Activated CD4-positive, alpha-beta T cell treated with anti-CD3 and anti-CD28 coated beads, Interleukin-2, amount 50 U/mL, for 48 hours (primary cell): ENCODE results near the gene ZNF333.
A peak's percentile ranks its signal among the peaks of the same experiment; 100 is the strongest.
"Not testable (repeated sequence)": the region's sequence is repeated elsewhere in the genome, so short reads cannot be mapped to it uniquely, and the experiment has no call there.

Experiments
- DNase-seq, 2 experiments: peaks; one replicate each; pipeline ENCODE4 v3.0.0-alpha.2; 2020

ZNF333 gene

DNA sequence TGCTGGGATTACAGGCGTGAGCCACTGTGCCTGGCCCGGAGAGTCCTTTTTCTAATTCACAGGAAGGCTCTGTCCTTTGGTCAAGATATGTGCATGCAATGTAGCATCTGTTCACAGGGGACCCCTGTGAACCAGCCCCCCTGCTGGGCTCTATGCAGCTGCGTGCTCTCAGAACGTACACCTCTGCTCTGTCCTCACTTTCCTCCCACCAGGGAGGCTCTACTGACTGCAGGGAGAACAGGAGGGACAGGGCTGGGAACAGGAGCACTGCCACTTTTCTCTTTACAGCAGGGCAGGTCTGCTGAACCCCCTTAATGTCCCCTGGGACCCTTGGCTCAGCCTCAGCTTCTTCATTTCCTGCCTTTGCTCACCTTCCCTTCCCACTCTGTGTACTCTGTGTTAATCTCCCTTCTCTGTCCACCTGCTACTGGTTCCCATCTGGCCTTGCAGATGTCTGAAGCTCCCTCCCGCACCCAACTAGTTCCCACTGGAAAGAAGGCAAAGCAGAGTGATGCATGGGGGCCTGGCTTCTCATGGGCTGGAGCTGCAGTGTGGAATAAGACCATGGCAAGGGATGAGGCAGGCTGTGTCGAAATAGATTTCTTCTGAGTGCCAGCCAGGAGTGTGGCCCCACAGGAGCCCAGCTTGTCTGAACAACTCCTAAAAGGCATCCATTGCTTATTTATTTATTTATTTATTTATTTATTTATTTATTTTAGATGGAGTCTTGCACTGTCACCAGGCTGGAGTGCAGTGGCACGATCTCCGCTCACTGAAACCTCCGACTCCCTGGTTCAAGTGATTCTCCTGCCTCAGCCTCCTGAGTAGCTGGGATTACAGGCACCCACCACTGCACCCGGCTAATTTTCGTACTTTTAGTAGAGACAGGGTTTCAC lies 81.3 kb downstream of the ZNF333 start:
- DNase-seq = no peak

DNA sequence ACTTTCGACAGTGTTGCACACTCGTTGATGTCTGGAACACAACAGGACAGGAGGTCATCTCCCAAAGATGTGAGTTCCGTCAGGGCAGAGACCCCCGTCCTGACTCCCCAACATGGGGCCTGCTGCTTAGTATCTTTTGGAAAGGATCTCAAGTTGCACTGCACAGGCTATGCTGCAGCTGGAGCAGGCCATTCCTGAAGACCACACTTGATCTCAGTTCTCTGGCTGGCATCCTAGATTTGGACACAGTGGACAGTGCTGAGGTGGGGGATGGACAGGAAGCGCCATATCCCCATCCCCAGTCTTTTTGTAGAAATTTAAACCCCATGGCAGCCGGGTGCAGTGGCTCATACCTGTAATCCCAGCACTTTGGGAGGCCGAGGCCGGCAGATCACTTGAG lies 82.6 kb downstream of the ZNF333 start:
- no peak for DNase-seq

DNA sequence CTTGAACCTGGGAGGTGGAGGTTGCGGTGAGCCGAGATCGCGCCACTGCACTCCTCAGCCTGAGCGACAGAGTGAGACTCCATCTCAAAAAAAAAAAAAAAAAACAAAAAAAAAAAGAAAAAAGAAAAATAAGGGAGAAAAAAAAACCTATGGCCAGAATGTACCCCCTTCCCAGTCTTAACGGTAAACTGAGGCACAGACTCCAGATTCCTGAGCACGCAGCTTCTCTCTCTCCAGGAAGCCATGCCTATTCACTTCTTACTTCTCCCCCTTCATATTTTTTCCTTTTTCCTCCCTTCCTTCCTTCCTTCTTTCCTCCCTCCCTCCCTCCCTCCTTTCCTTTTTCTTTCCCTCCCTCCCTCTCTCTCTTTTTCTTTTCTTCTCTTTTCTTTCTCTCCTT lies 83.1 kb downstream of the ZNF333 start:
- DNase-seq = no peak

DNA sequence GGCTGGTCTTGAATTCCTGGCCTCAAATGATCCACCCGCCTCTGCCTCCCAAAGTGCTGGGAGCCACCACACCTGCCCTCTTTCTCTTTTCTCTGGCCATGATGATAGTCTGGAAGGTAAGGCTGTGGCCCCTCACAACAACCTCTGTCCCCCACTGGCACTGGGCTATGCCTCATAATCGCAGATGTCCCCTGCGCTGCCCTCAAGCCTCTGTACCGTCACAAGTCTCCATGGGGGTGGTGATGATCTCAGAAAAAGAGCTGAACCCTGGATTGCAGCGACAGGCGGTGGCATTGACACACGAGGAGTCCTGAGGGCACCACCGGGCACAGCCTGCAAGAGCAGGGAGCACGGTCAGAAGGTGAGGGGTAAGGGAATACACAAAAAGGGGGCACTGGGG lies 83.9 kb downstream of the ZNF333 start:
- not testable (repeated sequence) for DNase-seq

DNA sequence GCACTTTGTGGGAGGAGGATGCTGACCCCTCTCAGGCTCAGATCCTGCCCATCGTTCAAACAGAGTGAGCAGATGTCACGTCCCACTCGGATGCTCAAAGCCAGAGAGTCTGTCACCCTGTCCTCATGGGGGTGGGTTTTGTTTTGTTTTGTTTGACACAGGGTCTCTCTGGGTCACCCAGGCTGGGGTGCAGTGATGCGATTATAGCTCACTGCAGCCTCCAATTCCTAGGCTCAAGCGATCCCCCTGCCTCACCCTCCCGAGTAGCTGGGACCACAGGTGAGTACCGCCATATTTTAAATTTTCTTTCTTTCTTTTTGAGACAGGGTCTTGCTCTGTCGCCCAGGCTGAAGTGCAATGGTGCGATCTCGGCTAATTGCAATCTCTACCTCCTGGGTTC lies 84.5 kb downstream of the ZNF333 start:
- no peak for DNase-seq

DNA sequence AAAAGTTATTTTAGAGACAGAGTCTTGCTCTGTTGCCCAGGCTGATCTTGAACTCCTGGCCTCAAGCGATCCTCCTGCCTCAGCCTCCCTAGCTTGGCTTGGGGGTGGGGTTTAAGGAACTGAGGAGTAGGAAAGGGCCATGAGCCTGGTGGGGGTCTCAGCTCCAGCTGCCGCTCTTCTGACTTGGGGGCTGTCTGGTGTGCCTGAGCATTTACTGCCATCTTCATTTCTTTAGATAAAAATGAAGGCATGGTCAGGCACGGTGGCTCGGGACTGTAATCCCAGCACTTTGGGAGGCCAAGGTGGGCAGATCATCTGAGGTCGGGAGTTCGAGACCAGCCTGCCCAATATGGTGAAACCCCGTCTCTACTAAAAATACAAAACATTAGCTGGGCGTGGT lies 85.5 kb downstream of the ZNF333 start:
- DNase-seq = not testable (repeated sequence)

DNA sequence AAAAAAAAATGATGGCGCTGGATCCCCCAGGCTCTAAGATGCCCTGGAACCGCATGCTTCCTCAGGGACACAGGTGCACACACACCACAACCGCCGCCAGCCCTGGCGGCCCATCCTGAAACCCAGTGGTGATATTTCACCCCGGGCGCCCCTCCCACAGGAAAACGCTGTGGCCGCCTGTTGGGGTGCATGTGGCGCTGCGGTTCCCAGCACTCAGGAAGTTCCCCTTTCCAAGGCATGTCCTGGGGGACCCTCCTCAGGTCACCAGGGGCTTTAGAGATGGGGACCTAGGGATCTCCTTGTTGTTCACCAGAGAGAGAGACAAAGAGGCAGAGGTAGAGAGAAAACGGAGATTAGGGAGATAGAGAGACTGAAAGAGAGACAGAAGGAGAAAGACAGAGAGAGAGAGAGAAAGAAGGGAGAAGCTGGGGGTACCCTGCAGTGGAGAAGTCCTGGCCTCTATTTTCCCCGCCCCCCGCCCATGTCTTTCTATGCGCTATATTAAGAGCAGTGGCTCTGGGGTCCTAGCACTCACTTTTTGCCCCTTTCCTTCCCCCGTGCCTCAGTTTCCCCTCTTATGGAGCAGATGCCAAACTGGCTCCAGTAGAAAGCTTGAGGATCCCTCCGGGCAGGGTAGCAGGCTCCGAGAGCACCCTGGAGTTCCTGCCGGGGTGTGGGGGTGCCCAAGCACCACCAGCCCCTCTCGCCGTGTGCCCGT lies 86.2 kb downstream of the ZNF333 start:
- peak; percentile 16 to 31 for DNase-seq

DNA sequence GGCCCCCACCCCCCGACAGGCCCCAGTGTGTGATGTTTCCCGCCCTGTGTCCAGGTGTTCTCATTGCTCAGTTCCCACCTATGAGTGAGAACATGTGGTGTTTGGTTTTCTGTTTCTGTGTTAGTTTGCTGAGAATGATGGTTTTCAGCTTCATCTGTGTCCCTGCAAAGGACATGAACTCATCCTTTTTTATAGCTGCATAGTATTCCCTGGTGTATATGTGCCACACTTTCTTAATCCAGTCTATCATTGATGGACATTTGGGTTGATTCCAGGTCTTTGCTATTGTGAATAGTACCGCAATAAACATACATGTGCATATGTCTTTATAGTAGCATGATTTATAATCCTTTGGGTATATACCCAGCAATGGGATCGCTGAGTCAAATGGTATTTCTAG lies 87.8 kb downstream of the ZNF333 start:
- DNase-seq = not testable (repeated sequence)

DNA sequence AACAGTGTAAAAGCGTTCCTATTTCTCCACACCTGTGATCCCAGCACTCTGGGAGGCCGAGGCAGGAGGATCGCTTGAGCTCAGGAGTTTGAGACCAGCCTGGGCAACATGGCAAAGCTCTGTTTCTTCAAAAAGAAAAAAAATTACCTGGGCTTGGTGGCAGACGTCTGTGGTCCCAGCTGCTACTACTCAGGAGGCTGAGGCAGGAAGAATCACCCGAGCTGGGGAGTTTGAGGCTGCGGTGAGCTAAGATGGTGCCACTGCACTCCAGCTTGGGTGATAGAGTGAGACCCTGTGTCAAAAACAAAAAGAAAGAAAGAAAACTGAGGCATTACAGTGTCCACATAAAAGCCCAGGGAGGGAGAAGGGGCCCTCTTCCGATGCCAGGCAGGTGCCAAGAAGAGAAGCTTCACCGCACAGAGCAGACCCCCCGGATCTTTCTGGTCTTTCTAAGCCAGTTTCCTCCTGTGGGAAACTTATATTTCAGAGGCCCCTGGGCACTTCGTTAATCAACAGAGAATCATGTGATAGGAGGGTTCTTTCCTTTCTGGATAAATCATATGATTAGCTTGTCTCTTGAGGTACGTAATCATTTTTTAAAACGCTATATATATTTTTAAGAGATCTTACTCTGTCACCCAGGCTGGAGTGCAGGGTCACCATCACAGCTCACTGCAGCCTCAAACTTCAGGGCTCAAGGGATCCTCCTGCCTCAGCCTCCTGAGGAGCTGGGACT lies 88.4 kb downstream of the ZNF333 start, which contains the start of gene ADGRE2:
TSS of gene ADGRE2 (minus strand) at position 451 of the 736 bp plus-strand sequence. CDS start 1,804 bp downstream, outside the sequence.
- not testable (repeated sequence) for DNase-seq

DNA sequence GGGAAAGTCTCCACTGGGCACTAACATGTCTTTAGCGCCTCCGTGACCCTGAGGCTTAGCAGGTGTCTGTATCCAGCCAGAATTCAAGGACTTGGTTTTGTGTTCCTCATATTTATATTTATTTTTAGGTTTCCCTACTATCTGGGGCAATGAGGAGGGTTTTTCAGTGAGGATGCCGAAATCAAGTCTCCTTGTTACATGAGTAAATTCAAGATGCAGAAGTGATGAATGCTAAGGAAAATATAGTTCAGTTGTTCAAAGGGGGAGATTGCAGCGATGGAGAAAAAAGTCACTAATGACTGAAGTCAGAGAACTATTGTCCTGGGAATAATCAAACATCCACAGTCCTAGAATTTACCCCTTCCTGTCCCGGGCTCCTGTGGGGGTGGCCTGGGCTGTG lies 89.3 kb downstream of the ZNF333 start:
- DNase-seq = no peak

DNA sequence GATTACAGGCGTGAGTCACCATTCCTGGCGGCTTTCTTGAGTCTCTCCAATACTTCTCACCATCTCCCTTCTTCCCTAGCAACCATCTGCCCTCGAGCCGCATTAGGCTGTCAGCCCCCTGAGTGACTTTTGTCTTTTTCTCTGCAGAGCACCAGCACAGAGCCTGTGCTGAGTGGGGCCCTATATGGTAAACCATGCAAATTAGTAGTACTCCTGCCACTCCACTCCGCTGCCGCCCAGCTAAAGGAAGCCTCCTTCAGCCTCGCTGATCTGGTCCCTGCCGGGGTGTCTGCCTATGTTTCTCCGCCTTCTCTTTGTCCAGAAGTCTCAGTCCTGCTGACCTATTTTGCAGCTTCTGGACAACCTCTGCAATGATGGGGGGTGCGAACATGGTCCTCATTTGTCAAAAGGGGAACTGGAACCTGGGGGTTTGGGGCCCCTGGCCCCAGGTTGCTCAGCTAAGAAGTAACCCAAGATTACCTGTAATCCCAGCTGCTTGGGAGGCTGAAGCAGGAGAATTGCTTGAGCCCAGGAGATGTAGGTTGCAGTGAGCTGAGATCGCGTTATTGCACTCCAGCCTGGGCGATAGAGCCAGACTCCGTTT lies 90.9 kb downstream of the ZNF333 start:
- DNase-seq = not testable (repeated sequence)

DNA sequence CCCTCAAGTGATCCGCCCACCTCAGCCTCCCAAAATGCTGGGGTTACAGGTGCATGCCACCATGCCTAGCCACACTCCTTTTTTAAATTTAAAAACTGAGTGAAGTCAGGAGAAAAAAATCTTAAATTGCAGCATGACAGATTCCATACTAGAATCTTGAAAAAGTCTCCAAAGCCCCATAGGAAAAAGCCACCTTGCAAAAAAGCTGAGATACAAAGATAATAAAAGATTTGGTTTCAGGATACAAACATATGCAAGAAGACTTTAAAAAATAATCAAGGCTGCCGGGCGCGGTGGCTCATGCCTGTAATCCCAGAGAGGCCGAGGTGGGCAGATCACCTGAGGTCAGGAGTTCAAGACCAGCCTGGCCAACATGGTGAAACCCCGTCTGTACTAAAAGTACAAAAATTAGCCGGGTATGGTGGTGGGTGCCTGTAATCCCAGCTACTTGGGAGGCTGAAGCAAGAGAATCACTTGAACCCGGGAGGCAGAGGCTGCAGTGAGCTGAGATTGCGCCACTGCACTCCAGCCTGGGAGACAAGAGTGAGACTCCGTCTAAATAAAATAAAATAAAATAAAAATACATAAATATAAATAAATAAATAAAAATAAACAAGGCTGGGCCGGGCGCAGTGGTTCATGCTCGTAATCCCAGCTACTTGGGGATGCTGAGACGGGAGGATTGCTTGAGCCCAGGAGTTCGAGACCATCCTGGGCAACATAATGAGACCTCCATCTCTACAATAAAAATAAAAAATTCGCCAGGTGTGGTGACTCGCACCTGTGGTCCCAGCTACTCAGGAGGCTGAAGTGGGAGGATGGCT lies 92.1 kb downstream of the ZNF333 start:
- not testable (repeated sequence) for DNase-seq

DNA sequence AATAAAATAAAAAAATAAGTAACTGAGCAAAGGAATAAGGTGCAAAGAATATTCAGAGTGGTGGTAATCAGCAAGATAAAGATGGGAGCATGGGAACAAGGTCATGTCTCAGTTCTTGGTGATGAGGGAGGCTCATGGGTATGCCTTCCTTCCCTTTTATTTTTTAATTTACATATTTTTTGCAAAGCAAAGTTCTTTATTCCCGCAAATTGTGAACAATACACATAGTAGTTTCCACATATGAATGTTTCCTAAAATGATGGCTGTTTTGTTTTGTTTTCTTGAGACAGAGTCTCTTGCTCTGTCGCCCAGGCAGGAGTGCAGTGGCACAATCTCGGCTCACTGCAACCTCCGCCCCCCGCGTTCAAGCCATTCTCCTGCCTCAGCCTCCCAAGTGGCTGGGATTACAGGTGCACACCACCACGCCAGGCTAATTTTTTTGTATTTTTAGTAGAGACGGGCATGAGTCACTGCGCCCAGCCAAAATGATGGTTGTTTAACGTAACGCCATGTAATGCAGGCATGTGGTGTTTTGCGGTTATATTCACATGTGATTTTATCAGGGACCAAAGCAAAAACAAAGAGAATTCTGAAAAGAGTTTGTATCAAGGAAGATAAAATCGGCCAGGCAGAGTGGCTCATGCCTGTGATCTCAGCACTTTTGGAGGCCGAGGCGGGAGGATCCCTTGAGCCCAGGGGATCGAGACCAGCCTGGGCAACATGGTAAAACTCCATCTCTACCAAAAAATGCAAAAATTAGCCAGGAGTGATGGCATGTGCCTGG lies 93.0 kb downstream of the ZNF333 start:
- no peak for DNase-seq
